Activated CD4-positive, CD25-positive, alpha-beta regulatory T cell treated with anti-CD3 and anti-CD28 coated beads, Interleukin-2, amount 50 U/mL, for 72 hours (primary cell): ENCODE data around the gene CPNE5.

Source experiments
- DNase-seq: peaks from one replicate; pipeline ENCODE4 v3.0.0; 2021

The CPNE5 gene

DNA sequence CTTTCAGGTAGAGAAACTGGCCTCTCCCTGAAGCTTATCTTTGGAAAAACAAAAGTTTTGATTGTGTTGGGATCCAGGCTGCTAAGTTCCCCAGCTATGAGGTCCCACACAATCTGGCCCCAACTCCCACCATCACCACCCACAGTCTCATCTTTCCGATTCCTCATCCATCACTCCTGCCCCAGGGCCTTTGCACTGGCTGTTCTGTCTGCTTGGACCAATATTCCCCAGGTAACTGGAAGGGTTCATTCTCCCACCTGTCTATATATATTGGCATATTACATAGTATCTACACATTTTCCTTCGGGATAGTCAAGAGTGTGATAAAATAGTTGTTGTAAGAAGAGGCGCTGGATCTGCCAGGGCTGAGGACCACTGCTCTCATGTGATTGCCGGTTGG lies 52.0 kb downstream of the CPNE5 start:
- no peak for DNase-seq

DNA sequence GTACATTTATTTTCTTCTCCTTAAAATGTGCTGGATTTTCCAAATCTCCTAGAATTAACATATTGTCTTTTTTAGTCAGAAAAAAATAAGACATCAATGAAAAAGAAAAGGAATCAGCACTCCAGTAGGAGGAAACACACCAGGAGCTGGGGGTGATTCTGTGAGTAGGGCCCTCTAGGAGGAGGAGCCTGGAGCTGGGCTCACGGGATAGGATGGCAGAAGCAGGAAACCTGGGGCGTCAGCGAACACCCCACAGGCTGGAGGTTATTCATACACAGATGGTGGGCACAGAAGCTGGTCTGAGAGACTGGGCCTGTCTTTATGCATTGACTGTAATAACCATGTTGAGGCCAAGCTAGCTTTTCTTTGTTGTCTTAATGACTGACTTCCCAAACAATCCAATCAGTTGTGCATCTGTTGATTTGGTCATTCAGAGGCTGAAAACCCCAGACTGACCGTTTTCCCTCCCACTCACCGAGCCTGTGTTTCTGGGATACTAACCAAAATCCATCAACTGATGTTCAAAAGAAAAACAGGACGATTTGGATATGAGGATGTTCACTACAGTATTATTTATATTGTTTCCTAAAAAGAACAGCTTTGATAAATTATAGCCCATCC lies 53.1 kb downstream of the CPNE5 start:
- DNase-seq = no peak

DNA sequence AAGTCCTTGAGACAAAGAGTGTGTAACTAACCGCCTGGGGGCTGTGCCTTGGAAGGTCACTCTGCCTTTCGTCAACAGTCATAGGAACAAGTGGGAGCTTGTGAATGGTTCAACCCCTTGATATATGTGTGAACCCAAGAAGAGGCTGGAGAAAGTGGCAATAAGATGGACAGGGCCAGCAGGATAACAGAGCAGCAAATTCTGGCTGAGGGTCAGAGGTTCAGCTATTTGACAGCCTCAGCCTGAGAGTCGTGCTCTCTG lies 54.9 kb downstream of the CPNE5 start:
- no peak for DNase-seq

DNA sequence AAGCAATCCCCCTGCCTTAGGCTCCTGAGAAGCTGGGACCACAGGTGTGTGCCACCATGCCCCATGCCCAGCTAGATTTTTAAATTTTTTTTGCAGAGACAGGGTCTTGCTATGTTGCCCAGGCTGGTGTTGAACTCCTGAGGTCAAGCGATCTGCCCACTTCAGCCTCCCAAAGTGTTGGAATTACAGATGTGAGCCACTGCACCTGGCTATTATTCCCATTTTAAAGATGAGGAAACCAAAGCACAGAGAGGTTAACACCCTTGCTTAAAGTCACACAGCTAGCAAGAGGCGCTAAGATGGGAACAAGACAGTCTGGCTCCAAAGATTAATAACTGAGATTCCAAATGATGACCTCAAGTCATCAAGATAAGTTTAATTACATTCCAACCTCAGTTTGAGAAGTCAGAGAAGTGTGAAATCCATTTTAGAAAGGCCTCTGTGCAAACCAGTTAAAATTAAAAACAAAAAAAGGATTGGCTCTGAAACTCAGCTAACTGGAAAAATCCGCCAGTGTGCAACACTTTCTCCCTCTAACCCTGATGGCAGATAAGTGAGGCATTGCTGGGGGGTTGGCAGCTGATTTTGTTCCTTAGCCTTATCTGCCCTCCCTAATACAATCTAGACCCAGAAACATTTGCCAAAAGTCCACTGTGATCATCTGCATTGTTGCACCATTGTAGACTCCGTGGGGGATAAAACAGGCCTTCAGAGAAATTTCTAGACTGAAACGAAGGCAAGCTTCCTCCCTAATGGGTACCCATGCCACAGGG lies 55.5 kb downstream of the CPNE5 start:
- DNase-seq = no peak

DNA sequence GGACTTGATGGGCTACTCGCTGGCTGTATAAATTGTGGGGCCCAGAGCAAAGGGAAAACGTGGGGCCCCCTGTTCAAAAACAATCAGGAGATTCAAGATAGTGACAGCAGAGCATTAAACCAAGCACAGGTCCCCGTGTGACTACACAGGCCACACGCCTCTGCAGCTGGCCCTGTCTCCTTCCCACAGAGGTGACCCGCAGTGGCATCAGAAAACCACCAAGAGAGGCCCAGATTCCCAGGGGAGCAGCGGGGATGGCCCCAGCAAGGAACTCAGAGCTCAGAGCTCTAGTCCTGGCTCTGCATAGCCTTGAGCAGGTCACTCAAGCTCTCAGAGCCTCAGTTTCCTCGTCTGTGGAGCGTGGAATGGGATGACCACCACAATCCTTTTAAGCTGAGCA lies 57.6 kb downstream of the CPNE5 start:
- DNase-seq = no peak

DNA sequence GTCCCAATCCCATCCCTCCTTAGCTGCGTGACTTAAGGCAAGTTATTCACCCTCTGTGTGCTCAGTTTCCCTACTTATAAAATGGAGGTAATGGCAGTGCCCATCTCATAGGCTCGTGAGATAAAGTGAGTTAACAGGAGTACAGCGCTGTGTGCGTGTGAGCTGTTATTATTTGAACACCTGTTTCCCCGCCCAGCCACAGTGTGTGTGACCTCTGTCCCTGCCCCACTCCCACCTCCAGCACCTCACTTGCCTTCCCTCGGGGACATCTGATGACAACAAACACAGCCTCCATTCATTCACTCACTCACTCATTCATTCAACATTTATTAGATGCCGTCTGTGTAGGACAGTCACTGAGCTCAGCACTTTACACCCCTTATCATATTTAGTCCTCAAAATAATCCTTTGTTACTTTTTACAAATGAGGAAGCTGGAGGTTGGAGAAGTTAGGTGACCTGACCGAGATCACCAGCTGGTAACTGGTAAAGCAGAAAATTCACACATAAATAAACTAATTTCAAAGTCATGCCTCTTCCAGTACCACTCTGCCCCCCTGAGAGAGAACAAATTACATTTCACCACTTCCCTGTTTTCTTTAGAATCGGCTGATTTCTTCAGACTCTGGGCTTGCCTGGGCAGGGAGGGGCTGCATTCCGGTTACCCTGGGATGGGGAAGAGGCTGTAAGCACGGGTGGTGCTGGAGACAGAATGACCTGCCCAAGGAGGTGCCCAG lies 58.6 kb downstream of the CPNE5 start:
- no peak for DNase-seq

DNA sequence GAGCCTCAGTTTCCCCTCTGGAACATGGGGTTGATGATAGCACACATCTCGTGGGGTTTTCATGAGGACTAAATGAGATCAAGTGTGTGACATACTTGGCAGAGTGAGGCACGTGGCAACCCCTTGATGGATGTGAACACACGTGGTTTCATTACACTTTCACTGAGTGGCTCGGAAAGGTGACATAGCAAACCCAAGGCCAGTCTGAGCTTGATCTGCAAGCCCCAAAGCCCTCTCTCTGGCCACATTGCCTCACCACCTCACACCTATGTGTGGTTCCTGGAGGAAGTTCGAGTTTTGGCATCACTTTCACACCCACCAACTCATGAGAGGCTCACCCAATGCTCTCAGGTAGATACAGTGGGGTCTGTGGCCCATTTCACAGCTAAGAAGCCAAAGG lies 60.0 kb downstream of the CPNE5 start:
- no peak for DNase-seq

DNA sequence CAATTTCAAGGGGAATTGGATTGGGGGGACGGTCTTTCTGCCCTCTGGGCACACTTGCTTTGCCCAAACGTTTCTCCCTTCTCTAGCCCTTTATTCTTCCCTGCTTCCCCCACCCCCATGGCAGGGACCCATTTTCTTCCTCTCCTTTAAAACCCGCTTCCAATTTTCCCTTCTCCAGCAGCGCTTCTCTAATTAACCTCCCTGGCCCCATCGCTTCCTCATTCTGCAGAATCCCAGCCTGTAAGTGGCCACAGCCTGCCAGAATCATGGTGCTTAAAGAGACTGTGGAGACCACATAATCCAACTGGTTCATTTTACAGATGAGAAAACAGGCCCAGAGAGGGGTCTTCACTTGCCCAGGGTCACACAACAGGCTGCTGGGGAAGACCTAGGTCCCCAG lies 61.4 kb downstream of the CPNE5 start:
- DNase-seq = no peak

DNA sequence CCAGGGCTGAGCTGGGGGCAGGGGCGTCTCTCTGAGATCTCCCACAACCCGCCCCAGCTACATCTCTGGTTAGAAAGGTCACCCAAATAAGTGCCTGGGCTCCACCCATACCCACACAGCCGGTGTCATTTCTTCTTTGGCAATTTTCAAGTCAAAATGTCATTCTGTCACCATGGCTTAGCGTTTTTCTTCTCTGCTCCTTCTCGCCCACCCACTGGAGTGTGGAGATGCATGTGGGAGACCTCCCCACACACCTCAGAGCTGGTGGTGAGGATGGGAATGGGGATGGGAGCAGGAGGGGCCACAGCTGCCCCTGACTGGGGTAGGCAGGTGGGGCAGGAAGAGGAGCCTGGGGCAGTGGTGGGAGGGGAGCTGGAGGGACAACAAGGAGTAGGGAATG lies 63.1 kb downstream of the CPNE5 start:
- no peak for DNase-seq

DNA sequence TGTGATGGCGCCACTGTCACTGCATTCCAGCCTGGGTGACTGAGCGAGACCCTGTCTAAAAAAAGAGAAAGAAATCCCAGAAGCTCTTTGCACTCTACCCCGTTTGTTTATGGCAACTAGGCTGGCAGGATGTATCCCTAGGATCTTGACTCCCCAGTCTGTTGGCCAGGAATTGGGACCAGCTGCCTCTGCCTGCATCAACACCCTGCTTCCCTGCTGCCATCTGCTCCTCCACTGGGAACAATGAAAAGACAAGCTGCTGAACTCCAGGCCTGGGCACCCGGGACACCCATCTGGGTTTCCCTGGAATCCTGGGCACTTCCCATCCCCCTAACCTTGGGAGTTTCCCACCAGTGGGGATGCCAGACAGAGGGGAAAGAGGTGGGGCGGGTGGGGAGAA lies 64.9 kb downstream of the CPNE5 start:
- DNase-seq = no peak

DNA sequence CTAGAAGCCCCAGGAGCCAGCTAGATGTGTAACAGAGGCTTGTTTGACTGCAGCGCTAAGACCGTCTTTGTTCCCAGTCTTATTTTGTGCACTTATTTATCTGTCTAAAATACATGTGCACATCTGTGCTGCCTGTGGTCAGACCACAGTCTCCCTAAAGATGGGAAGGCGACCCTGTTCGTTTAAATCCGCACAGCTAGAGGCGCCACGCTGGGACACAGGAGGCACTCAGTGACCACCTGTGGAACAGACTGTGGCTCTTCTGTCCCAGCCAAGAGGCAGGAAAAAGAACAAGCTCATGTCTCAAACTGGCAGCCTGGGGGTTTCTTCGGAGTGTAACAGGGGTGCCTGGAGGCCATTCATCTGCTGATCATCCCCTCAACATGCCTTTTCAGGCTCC lies 66.8 kb downstream of the CPNE5 start:
- DNase-seq = no peak

DNA sequence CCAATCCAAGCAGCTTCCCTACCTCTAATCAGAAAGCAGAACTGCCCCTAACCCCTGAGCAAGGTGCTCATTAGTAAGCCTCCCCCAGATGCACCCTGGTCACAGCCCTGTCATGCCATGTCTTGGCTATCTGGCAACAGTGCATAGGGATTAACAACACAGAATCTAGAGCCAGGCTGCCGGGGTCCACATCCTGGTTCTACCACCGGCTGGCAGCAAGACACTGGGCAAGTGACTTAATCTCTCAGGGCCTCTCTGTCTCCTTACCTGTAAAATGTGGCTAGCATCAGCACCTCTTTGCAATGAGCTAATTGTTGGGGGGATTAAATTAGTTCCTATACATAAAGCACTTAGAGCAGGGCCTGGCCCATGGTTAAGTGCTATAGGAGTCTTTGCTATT lies 68.1 kb downstream of the CPNE5 start:
- DNase-seq = no peak

DNA sequence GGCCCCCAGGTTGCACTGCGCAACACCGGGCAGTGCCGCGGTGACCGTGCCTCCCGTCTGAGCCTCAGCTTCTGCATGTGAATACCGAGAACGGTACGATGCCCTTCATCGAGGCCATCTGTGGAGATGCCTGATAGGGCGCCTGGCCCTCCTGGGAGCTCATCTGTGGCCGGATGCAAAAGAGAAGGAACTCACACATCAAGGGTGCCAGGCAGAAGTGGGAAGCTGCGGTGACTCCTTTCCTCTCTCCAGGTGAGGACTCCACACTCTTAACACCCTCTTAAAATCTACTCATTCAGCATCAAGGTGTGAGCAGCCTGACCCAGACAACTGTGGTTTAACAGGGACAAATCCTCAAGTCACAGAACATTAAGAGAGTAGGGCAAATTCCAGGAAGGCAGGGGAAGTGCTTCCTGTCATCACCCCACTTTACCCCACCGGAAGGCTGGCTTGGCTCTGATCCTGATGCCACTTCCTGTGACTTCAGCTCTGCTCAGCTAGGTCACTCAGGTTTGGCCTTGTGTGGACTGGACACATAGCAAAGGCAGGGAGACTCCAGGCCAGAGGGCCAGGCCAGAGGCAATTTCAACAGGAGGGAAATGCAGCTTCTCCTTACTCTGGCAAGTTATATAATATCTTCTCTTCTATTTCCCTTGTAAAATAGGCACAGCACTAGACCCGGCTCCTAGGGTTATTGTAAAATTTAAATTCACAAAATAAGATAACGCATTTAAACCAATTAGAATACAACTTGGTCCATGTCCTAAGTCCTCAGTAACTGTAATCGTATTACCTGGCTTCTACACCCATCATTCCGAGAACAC lies 69.4 kb downstream of the CPNE5 start:
- DNase-seq = no peak

DNA sequence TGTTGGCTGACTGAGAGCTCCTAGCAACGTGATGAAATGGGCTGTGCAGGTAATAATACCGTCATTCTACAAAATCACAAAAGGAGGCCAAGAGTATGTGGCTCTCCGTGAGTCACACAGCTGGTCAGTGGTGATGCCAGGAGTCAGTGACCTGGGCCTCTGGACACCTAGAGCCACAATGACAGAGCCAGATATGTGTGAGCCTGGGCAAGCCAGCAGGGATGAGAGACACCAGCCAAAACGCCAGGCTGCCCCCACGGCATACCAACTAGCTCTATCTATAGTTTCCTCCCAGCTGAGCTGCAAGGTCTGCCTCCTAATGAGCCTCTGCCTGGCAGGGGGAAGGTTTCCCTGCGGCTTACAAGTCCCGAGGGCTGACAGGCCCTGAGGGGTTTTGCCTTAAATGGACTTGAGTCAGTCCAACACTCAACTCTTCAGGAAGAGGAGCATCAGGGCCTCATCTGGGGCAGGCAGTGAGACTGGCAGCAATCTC lies 70.0 kb downstream of the CPNE5 start:
- DNase-seq = no peak

DNA sequence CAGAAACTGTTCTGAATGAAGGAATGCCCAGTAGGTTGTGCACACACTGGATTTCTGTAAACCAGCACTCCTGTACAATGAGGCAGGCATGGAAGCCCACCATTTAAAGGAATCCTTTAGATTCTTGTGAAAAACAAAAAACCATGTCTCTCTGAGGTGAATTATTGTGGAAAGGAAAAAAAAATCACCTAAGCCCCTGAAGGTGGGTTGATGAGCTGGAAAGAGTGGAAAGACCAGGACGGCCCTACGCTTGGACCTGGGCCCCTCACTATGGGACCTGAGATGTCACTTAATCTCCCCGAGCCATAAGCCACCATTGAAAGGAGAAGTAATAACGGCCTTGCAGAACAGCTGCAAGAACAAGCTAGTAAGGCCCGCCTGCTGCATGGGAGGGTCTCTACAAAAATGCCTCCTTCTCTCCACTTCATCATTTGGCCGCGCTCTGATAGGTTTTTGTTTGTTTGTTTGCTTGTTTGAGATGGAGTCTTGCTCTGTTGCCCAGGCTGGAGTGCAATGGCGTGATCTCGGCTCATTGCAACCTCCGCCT lies 72.8 kb downstream of the CPNE5 start:
- no peak for DNase-seq

DNA sequence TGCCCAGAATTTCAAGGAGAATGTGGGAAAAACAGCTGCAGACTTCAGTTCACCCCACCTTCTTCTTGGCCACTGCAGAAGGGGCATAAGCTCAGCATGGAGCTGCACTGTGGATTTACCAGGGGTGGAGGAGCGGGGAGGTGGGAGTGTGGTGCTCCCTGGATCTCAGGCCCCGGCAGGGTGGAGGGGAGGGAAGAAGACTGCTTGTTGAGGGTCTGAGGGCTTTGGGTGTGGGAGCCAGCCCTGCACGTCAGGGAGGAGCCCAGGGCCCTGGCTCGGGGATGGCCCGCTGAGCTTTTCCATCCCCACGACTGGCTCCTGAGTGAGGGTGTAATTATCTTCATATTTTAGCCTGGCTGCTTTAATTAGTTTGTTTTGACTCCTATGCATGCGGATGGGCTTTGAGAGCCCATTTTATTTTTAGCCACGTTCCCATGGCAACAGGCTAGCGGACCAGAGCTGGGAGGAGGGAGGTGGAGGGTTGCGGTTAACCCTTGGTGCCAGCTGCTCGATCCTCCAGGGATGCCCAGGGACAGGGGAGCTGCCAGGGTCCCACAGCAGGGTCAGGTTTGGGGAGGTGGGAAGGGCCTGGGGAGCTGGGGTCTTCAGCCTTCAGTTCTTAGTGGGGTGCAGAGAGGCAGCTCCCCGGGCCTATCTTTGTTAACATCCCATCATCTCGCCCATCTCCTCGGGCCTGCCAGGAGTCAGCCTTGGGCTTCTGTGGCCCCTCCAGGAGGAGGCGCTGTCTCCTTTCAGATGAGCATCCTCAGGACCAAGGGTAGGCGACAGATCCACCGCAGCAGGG lies 73.4 kb downstream of the CPNE5 start:
- peak; percentile 78 for DNase-seq

DNA sequence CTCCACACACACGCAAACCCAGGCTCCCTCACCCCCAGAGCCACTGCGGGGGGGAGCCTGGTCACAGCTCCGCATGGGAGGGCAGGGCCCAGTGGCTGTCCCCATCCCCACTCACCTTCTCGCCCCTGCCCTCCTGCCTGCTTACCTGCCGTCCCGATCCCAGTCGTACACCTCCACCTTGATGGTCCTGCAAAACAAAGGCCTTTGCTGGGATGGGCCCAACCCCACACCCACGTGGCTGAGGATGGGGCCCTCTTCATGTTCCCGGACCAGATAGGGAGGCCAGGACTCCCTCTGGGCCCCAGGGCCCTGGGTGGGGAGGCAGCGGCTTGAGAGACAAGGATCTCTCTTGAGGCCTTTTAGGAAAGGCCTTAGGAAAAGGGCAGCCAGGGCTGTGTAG lies 74.1 kb downstream of the CPNE5 start:
- DNase-seq = no peak

DNA sequence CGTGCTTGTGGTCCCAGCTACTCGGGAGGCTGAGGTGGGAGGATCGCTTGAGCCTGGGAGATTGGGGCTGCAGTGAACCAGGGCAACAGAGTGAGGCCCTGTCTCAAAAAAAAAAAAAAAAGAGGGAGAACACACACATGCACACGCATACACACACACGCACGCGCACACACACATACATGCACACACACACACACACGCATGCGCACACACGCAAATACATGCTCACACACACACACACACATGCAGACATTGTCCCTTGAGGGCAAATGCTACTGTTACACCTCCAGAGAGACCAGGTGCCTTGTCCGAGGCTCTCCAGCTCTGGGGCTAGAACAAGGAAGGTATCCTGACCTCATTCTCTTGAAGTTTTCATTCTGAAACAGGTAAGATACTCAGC lies 77.1 kb downstream of the CPNE5 start:
- no peak for DNase-seq

DNA sequence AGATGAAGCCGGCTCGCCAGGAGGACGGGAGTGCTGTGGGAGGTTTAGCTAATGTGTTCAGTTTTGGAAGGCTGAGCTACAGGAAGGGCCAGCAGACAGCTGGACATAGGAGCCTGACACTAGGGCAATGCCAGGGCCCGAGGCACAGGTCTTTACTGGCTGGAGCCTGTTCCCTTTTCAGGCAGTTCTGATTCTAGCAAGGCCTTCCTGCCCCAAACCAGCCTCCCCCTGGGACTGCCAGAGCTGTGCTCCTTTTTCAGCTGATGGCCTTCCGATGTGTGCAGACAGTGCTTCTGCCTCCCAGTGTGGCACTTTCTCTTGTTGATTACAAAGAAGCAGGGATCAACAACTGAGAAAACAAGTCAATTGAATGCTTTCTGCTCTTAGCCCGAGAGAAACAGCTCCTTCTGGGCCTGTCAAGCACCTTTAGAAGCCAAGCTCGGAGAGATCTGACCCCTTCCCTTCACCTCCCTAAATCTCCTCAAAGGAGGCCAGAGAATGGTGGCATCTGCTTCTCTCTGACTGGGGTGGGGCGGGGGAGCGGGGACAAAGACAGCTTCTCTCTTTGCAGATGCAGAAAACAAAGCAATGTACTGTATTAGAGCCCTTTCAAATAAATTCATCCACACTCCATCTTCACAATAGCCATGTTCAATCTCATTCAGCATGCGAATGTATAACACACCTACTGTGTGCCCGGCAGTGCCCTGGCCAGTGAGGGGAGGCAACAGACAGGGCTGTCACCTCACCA lies 78.4 kb downstream of the CPNE5 start:
- no peak for DNase-seq

DNA sequence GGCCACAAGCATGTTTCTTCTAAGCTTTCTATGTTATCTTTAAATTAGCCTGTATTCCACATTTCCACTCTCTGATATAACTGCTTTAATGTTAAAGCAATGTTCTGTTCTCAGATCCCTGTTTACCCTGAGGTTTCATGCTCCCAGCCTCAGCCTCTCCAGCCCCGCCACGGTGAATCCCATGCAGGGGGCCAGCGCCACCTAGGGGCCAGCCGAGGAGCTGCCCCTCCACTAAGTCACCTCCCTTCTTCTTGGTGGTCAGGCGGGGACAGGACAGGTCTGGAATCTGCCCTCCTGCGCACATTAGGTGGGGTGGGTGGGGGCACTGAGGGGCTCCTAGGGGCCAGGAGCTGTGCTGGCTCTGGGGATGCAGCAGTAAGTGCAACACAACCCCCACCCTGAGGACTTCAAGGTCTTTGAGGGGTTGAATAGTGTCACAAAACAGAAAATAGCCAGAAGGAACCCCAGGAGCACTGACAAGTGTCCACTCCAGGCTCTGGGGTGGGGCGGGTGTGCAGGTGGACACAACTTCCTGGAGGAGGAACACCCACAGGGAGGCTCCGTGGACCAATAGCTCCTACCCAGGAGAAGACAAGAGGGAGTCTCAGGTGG lies 80.0 kb downstream of the CPNE5 start:
- peak; percentile 87 for DNase-seq

DNA sequence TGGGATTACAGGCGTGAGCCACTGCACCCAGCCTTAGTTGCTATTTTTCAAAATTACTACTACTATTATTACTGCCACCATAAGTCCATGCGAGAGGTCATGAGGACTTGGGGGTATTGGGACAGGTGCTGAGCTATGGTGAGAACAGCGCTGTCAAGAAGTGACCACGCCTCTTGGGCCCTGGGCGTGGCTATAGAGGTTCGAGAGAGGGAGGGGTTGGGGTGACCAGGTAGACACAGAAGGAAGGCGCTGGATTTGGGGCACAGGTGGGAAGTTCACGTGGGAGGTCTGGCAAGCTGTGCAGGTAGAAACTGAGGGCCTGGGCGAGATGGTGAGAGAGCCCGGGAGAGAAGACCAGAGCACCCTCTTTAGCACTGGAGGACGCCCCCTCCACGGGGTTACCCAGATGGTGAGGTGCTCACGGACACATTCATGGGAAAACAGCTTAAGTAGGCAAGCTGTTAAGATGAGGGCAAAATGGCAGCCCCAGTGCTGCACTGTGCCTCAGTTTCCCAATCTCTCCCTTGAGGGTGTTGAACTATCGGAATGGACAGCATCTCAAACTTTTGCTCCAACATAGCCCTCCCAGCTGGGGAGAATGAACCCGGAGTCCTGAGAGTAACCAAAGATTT lies 80.6 kb downstream of the CPNE5 start:
- DNase-seq = no peak
